ENCODE data around the gene LSM7. TPM values are rescaled to one million over a fixed set of nuclear protein-coding genes. Genes with fewer than 3 reads are reported as not detected.

LSM7 gene
- total RNA-seq, 4 donors from 2014 or later, result 51.8 to 186 (median 142) TPM

DNA sequence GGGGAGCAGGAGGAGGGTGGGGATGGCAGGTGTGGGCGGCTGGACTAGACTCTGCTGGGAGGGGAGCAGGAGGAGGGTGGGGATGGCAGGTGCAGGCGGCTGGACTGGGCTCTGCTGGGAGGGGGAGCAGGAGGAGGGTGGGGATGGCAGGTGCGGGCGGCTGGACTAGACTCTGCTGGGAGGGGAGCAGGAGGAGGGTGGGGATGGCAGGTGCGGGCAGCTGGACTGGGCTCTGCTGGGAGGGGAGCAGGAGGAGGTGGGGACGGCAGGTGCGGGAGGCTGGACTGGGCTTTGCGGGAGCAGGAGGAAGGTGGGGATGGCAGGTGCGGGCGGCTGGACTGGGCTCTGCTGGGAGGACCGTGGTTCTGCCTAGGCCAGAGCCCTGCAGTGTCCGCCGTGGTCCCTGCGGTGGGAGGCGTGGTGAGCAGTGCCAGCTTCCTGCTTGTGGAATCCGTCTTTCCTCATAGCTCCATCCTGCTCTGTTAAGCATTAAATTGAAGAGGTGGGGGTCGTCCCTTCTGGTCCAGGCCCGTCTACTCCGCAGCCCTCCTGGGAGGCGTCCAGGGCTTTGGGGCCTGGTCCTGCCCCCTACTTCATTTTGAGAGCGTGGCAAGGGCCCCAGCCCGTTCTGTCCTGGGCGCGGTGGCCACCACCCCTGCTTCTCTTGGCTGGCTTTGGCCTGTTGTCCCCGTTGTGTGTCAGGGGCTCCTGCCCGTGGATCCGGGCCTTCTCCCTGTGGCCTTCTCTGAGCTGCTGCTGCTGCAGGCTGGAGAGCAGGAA lies 4.8 kb upstream of the LSM7 start:
- Histone ChIP-seq H3K27me3 (no peaks in the 10 kb centered on the region), H3K36me3 (no peaks in the 10 kb centered on the region), H3K4me1 (peaks cover 0 to 13% of the 10 kb centered on the region in 2 donors), H3K27ac (no peak overlapping the region), H3K9me3 (no peaks in the 10 kb centered on the region), H3K4me3 (no peak overlapping the region)
- DNase-seq, result no peak
- intact Hi-C loops (cut with DNase I; ENCODE audit: low total_unique reads), result no loop called here
- TF ChIP-seq, protein P1, sequence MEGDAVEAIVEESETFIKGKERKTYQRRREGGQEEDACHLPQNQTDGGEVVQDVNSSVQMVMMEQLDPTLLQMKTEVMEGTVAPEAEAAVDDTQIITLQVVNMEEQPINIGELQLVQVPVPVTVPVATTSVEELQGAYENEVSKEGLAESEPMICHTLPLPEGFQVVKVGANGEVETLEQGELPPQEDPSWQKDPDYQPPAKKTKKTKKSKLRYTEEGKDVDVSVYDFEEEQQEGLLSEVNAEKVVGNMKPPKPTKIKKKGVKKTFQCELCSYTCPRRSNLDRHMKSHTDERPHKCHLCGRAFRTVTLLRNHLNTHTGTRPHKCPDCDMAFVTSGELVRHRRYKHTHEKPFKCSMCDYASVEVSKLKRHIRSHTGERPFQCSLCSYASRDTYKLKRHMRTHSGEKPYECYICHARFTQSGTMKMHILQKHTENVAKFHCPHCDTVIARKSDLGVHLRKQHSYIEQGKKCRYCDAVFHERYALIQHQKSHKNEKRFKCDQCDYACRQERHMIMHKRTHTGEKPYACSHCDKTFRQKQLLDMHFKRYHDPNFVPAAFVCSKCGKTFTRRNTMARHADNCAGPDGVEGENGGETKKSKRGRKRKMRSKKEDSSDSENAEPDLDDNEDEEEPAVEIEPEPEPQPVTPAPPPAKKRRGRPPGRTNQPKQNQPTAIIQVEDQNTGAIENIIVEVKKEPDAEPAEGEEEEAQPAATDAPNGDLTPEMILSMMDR (IDR thresholded peaks at IDR 0.05), result no peak
- TF ChIP-seq POLR2A (IDR thresholded peaks at IDR 0.05), result no peak

DNA sequence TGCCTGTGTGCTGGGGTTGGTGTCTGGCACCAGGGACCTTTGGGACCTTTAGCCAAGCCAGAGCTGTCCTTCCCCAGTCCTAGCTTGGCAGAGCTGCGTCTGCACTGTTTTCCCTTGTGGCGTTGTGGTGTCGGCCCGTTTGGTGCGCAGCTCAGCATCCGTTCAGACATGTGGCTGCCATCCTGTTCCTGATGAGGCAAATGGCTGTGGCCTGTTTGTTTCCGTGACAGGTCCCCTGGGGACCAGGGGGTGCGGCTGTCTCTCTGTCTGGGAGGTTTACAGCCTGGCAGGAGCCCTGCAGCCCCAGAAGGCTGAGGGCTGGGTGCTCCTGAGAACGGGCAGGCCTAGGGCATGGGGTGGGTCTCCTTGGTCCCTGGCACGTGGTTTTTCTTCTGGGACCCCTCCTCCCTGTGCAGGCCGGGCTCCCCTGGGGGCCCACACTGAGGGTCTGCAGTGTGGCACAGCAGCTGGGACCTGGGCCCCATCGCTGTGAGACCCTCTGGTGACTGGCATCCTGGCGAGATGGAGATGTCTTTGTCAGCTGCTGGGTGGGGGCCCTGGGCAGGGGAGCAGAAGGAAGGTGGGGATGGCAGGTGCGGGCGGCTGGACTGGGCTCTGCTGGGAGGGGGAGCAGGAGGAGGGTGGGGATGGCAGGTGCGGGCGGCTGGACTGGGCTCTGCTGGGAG lies 4.1 kb upstream of the LSM7 start:
- TF ChIP-seq, protein P1 (IDR thresholded peaks at IDR 0.05), result no peak
- TF ChIP-seq POLR2A (IDR thresholded peaks at IDR 0.05), result no peak
- peaks cover 0 to 17% of the 10 kb centered on the region in 2 donors for H3K4me1 ChIP-seq
- no peak overlapping the region for H3K4me3 ChIP-seq
- no peaks in the 10 kb centered on the region for H3K9me3 ChIP-seq
- H3K27me3 ChIP-seq, result no peaks in the 10 kb centered on the region
- H3K36me3 ChIP-seq, result no peaks in the 10 kb centered on the region
- no peak overlapping the region for H3K27ac ChIP-seq
- intact Hi-C loops (cut with DNase I; ENCODE audit: low total_unique reads), result no loop called here
- DNase-seq, result no peak

DNA sequence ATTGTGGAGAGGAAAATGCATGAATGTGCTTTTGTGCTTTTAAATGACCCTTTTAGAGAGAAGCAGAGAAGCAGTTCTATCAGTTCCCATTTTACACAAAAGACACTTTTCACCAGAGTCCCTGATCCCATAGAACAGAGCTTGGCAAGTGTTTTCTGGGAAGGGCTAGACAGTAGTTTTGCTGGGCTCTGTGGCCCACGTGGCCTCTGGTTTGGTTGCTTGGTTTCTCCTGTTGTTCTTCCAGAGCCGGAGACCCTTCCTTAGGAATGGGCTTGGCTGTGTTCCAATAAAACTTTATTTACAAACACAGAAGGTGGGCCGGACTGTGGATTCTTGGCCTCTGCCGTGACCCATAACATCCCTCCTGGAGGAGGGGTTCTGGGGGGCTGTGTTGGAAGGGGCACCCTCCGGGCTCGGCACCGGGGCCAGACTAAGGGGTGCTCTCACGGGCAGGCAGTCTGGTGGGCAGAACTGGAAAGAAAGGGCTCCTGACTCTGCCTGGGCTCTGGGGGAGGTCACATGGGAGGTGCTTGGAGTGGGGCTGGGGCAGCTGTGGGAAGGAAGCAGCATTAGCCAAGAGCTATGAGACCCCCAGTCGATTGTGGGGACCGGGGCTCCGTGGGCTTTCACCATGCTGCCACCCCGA lies 3.3 kb upstream of the LSM7 start:
- H3K9me3 ChIP-seq, result no peaks in the 10 kb centered on the region
- H3K4me3 ChIP-seq, result no peak overlapping the region
- no peak for DNase-seq
- intact Hi-C loops (cut with DNase I; ENCODE audit: low total_unique reads), result no loop called here
- H3K36me3 ChIP-seq, result no peaks in the 10 kb centered on the region
- H3K27me3 ChIP-seq, result no peaks in the 10 kb centered on the region
- no peak overlapping the region for H3K27ac ChIP-seq
- TF ChIP-seq, protein P1 (IDR thresholded peaks at IDR 0.05), result no peak
- peaks cover 0 to 24% of the 10 kb centered on the region in 2 donors for H3K4me1 ChIP-seq

DNA sequence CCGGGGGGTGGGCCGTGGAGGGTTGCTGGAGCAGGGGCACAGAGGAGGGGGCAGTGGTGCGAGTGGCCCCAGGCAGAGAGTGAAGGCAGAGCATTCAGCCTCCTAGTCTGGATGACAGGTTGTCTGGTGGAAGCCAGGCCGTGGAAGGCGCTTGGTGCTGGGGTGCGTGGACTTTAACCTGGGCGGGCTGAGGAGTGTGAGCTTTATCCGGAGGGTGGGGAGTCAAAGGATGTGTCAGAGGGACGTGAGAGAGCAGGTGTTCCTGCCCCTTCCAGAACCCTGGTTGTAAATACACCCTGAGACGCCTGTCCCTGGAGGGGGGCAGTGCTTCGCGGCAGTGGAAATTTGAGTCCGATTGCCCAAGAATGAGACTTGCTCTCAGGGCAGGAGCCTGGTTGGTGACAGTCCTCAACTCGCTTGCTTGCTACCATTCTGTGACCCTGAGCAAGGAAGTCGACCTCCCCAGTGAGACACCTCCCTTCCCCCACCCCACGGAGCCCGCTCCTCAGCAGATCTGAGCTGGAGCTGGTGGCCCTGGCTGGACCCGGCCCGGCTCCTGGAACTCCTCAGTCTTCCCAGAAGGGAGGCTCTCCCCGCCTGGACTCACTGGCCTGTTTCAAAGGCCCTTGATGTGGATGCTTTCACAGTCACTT lies 2.4 kb upstream of the LSM7 start:
- no peak overlapping the region for H3K27ac ChIP-seq
- intact Hi-C loops (cut with DNase I; ENCODE audit: low total_unique reads), result no loop called here
- no peaks in the 10 kb centered on the region for H3K9me3 ChIP-seq
- DNase-seq, result no peak
- H3K36me3 ChIP-seq, result no peaks in the 10 kb centered on the region
- H3K4me3 ChIP-seq, result no peak overlapping the region
- H3K27me3 ChIP-seq, result no peaks in the 10 kb centered on the region
- TF ChIP-seq POLR2A (IDR thresholded peaks at IDR 0.05), result no peak
- TF ChIP-seq, protein P1 (IDR thresholded peaks at IDR 0.05), result no peak
- H3K4me1 ChIP-seq, result peaks cover 0 to 24% of the 10 kb centered on the region in 2 donors

Measured in uterus (tissue), 4 donors.